HS-5 (cell line): ENCODE results near the gene AKR1C2.
"Not testable (repeated sequence)": the region's sequence is repeated elsewhere in the genome, so short reads cannot be mapped to it uniquely, and the experiment has no call there.

Experiments used
- DNase-seq: peaks from one replicate; pipeline ENCODE4 v3.0.0-alpha.2; 2012; ENCODE audit warnings: low read depth

AKR1C2 gene

DNA sequence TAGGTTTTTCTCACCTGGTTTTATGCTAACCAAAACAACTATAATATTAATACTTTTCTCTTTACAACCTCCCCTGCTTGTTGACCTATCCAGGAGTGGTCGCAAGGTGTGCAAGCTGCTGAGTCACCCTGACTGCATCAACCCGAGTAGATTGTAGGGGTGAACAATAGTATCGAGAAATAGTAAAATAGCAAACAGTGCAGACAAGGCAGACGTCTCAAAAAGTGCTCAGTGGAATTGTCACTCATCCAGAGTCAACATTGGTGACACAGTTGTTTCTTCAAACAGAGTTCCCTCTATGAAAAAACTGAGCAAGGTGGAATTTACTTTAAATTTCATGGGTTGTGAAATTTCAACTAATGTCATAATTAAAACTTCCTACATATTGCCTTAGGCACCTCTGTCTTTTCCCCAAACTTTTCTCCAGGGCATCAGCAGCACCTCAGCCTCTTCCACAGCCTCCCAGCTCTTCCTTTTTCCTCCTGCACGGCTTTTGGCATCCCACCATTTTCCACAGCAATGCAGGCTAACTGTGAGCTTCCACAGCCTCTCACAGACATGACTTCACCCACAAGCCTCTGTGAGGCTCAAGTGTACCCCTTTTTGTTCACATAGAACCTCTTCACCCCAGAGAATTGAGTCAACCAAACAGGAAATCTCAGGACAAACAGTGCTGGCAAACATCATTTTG lies 46.6 kb downstream of the AKR1C2 start:
- DNase-seq: not testable (repeated sequence)

DNA sequence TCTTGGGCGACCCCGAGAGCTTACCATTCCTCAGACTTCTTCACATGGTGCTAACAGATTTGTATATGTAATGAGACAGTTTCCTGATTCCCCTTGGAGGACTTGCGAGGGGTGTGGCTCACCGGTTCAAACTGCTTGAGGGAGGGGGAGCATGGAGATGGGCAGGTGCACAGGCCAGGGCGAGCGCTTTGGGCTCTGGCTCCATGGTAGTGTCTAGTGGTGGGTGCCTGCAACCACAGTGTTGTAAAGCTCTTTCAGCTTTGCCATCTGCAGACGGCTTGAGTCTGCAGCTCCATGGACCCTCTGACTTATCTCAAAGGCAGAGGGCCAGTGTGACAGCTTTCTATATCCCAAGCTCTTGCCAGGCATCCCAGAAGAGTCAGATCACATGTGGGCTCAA lies 47.6 kb downstream of the AKR1C2 start:
- DNase-seq: not testable (repeated sequence)

DNA sequence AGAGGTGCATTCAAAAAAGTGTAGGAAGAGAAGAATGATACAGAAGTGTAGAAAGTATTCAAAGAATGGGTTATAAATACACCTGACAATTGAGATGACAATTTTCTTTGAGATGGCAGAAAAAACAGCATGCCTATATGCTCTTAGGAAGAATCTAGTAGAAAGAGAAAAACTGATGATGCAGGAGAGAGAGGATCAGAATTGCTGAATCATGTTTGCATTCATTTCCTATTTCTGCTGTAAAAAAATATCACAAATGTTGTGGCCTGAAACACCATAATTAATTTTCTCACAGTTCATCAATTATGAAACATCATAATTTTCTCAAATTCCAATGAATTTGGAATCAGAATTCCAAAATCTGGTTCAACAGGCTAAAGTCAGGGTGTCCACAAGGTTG lies 50.3 kb downstream of the AKR1C2 start:
- DNase-seq: no peak

DNA sequence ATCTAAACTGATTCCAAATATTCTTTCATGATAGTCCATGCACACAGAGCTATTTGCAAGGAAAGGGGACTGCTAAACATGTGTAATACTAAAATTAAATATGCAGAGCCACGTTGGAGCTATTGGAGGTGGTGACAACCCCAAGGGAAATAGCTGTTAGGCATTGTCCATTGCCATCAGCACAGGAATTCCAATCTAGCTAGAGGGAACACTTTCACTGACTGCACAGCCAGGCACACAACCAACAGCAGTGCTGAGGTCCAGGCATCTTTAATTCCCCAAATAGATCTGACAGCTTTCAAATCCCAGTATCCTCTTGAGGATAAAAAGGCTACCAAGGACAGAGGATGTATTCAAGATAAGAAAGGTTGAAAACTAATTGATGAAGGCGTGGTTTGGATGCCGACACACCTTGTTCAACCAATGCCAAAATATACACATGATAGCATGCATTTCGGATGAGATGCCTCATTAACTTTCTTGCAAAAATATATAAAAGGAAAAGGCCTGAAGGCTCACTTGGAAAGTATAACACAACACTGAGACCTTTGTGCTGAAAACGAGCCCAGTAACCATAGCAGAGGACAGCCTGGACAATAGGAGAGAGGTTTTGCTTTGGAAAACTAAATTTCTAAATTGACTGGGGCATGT lies 52.0 kb downstream of the AKR1C2 start:
- not testable (repeated sequence) for DNase-seq

DNA sequence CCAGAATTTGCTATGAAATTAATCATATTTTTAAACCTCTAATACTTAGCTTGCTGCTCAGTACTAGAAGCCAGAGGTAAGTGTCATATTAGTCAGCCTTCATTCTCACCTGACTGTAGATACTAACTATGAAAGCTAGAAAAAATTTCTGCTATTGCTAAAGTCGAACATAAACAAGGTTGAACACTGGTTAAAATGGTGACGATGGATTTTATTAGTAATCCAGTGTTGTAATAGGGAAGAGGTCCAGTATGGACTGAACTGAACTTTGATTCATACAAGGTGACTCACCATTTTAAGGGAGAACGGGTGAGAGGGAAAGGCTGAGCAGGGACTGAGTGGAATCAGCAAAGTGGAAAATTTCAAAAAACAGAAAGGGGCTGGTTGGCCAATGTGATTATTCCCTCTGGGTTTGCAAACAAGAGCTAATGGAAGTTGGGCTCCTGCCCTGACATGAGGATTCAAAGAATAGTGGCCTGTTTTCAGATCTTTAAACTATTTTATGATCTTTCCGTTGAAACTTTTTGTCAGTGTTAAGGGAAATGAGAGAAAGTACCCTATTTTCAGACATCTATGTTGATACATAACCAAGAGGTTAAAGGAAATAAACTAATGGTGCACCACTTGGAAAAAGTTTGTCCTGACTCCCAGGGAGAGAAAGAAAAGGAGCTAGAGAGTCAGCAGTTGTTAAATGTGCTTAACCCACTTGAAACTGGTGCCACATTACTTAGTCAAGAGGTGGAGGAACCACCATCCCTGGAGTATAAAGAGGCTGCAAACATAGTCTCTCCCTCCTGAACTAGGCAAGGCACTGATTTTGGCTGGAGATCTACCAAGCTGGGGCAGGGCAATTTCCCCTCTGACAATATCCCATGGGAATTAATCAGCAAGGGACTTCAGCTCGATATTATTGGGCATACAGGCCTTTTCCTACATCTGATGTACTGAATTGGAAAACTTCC lies 55.7 kb downstream of the AKR1C2 start:
- DNase-seq: peak; percentile 76

DNA sequence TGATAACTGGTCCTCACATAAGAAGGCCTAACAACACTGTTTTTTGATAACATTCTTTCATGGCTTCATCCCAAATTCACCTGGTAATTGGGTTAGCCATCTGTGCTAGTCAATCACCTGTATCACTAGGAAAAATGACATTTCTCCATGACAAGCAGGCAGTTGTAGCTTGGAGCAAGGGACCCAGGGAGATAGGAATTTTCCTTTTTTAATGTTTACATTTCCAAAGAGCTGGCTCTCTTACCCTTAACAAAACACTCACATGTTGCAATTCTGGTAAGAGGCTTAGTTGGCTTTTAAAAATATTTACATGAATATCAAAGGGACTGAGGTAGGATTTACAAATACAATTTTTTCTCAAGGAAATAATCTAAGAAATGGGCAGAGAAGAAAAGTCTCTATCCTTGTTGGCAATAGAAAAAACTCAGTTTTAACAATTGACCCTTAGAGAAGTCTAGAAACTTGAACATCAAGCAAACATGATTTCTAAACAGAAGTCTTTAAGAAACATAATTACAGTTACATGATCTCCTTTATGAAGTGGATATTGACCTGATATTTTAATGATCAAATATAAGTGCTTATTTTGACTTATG lies 56.5 kb downstream of the AKR1C2 start:
- DNase-seq: no peak

DNA sequence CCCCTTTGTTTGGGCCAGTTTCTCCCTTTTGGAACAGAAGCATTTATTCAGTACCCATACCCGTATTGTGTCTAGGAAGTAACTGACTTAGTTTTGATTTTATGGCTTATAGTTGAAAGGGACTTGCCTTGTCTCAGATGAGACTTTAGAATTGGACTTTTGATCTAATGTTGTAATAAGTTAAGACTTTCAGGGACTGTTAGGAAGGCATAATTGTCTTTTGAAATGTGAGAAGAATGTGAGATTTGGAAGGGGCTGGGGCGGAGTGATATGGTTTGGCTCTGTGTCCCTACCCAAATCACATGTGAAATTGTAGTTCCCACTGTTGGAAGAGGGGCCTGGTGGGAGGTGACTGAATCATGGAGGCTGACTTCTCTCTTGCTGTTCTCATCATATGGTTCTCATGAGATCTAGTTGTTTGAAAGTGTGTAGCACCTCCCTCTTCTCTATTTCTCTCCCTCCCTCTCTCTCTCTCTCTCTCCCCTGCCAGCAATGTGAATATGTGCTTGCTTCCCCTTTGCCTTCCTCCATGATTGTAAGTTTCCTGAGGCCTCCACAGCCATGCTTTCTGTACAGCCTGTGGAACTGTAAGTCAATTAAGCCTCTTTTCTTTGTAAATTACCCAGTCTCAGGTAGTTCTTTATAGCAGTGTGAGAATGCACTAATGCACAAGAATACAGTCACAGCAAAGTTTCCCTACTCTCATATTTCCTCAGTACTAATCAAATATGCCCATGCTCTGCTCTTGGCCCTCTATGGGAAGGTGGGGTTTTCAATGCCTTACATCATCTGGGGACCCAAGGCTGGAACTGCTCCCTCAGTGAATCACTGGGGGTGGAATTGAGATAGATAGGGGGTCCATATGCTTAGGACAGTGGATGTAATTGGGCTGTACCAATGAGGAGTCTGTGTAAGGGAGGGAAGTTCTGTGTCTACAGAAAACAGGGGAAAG lies 57.6 kb downstream of the AKR1C2 start:
- no peak for DNase-seq

DNA sequence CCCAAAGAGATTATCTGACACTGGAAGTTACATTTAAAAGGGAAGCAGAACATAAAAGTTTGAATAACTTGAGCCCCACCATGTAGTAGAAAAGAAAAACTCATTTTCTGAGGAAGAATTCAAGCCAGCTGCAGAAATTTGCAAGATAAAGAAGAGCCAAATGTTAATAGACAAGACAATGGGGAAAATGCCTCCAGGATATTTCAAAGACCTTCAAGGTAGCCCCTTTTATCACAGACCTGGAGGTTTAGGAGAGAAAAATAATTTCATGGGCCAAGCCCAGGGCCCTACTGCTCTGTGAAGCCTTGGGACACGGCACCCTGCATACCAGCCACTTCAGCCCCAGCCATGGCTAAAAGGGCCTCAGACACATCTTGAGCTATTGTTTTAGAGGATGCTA lies 58.8 kb downstream of the AKR1C2 start:
- DNase-seq: no peak

GRCh38 chr10:4943821-4944220 lies 59.8 kb downstream of the AKR1C2 start:
- no peak for DNase-seq

- DNase-seq: not testable (repeated sequence)
These were observed 60.2 kb downstream of the AKR1C2 start for GRCh38 chr10:4943416-4943815.

DNA sequence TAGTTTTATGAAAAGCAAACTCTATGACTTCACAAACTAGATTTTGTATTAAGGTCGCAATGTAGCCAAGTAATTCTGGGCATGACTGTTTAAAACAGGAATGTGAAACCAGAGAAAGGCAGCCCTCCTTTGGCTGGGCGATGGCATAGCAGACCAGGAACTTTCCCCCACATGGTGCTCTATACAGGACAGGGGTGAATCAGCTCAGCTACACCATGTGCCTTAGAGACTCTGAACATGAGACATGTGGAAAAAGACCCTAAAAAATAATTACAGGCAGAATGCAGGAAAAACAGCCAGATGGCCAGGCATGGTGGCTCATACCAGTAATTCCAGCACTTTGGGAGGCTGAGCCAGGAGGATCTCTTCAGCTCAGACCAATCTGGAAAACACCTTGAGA lies 60.7 kb downstream of the AKR1C2 start:
- not testable (repeated sequence) for DNase-seq

DNA sequence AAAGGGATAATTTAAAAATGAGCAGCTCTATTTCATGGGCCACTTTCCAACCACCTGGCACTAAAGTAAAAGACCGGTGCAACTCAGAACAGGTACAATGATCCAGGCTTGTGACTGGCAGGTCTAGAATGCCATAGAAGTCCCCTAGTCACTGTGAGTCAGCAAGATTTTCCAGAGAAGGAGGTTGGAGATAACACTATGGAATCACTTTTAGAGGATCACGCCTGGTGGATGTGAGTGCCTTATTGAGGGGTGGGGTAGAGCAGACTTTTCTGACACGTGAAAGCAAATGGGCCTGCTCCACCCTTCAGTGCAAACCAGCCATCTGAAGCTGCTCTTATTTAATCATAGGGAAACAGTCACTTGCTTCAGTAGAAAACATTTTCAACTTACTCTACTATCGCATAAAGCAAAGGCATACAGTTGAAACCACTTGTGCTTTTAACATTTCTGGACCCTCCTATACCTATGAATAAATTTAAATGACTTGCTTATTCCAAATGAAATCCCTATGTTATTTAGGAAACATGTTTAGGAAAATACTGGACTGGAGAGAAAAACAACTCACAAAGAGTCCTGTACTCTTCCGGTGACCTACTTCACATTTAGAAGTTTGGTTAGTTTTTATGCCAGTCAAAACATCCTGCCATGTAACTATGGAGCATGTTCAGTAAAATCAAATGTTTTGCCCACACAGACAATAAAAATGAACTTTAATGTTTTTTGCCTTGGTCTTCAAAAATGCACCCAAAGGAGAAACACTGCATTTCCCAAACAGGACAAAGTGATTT lies 61.9 kb downstream of the AKR1C2 start:
- no peak for DNase-seq

DNA sequence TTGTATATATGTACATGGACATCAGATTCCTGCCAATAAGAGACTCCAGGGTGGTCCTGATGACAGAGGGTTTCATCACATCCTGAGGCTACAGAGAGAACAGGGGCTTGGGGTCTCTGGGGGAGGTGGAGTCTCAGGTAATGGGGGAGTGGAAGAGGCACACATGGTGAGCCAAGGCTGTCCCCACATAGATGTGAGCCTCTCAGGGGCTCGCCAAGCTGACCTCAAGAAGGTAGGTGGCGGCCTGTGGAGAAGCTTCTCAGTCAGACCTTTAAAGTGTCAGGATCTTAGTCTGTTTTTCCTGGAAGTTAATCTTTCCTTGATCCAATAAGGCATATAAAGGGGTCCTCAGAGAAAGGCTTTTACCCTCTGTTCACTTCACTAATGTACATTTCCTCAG lies 62.7 kb downstream of the AKR1C2 start:
- DNase-seq: not testable (repeated sequence)

DNA sequence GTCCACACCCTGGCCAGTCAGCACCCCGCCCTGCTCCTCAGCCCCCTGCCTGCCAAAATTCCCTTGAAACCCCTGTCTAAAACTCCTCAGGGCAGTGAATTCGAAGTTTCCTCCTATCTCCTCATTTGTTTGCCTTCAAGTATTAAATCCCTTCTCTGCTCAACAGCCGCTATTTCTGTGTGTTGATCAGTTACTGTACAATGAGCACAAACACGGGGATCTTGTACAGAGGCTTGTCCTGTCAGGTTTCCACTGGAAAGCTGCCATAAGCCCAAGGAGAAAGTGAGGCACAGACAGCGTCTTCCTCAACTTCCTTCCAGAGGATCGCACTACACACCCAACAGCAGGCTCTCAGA lies 63.6 kb downstream of the AKR1C2 start:
- DNase-seq: not testable (repeated sequence)

DNA sequence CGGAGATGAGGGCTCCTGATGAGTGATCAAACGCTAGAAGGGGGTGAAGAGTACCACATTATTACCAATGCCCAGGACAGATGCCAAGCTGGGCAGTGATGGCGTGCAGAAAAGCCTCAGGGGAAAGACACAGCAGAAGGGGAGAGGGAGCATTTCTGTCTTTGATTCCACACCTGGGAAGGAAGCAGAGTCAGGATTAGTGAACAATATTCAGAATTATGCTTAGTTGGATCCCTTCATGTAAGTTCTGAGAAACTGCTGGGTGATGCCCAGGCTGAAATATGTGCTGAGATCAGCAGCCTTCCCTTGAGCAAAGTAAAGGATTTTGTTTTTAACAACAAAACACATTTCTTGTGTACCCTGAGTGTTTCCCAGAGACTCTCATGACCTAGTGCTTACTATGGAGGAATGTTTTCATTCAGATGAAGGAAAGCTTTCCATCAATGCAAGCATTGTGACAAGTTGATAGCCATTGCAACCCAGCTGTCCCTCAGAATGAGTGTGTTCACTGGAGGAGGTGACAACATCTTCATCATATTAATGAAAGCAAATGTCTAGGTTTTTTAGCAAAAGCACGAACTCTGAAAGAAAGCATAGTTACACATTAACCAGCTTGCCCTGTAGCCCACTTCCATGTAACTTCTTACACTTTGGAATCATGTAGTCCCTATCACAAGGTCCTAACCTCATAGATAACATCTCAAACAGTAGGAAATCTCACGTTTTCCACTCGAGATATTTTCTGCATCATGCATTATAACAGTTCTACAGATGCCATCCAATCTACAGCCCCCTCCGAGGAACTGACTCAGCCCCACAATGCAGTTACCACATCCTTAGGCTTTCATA lies 64.2 kb downstream of the AKR1C2 start:
- no peak for DNase-seq
